Bronchial epithelial cell (primary cell): ENCODE measurements around the gene MYO9A. TPM values are rescaled to one million over a fixed set of nuclear protein-coding genes. Genes with fewer than 3 reads are reported as not detected.

ENCODE experiments used
- DNase-seq: peaks from one replicate; pipeline ENCODE4 v3.0.0-alpha.2; 2010; ENCODE audit warnings: low read depth
- FAIRE-seq: peaks from 2 replicates; lab custom pipeline; 2011; peaks lifted over from hg19 to GRCh38; lab: Jason Lieb, UNC
- H3K27me3 ChIP-seq: 2 replicates; pipeline ENCODE4 v1.5.1; 2011; ENCODE audit warnings: low read length; ENCODE audit not compliant: control insufficient read depth, insufficient read depth
- H3K36me3 ChIP-seq: 2 replicates; pipeline ENCODE4 v1.5.1; 2011; ENCODE audit warnings: low read length; ENCODE audit not compliant: control insufficient read depth, insufficient read depth
- H3K4me3 ChIP-seq: 2 replicates; pipeline ENCODE4 v1.5.1; 2011; ENCODE audit warnings: mild to moderate bottlenecking, low read depth, low read length, control low read depth
- CTCF ChIP-seq: IDR thresholded peaks from 2 replicates; pipeline ENCODE4 v1.5.1; 2011; ENCODE audit warnings: mild to moderate bottlenecking, moderate library complexity, low read length, control low read depth, inconsistent platforms; ENCODE audit not compliant: insufficient read depth, severe bottlenecking
- total RNA-seq: library from RNA; depleted of rRNA; stranded (reverse); fragments of >200 nt; gene quantifications from 2 replicates; pipeline ENCODE4 v1.2.1, GENCODE V29; 2014

MYO9A gene
- total RNA-seq, 1 donor from 2014 or later: 29.7 TPM

- no peak for TF ChIP-seq CTCF
- H3K4me3 ChIP-seq: no peak overlapping the region
- H3K36me3 ChIP-seq: no peaks in the 10 kb centered on the region
- DNase-seq: peak; percentile 89
- no peak for FAIRE-seq
- H3K27me3 ChIP-seq: no peaks in the 10 kb centered on the region
These were observed 325.4 kb downstream of the MYO9A start for GRCh38 chr15:71792521-71792920.

GRCh38 chr15:71791975-71792374 is 326.0 kb downstream of the MYO9A start:
- no peak for TF ChIP-seq CTCF

GRCh38 chr15:71790081-71790480 is 327.9 kb downstream of the MYO9A start:
- Histone ChIP-seq H3K36me3 (no peaks in the 10 kb centered on the region), H3K27me3 (no peaks in the 10 kb centered on the region), H3K4me3 (no peak overlapping the region)
- no peak for TF ChIP-seq CTCF
- FAIRE-seq (no peak), DNase-seq (peak; percentile 82)

More at GRCh38 chr15:71791975-71792374, 326.0 kb downstream of the MYO9A start:
- Histone ChIP-seq H3K36me3 (no peaks in the 10 kb centered on the region), H3K27me3 (no peaks in the 10 kb centered on the region), H3K4me3 (no peak overlapping the region)
- DNase-seq (no peak), FAIRE-seq (no peak)

- H3K27me3 ChIP-seq: no peaks in the 10 kb centered on the region
- no peak overlapping the region for H3K4me3 ChIP-seq
- H3K36me3 ChIP-seq: no peaks in the 10 kb centered on the region
- FAIRE-seq: peak; percentile 85
- no peak for DNase-seq
- no peak for TF ChIP-seq CTCF
These were observed 328.3 kb downstream of the MYO9A start for GRCh38 chr15:71789616-71790015.

- no peak for TF ChIP-seq CTCF
- Histone ChIP-seq H3K4me3 (no peak overlapping the region), H3K27me3 (no peaks in the 10 kb centered on the region), H3K36me3 (no peaks in the 10 kb centered on the region)
- no peak for FAIRE-seq
- DNase-seq: no peak
These were observed 329.0 kb downstream of the MYO9A start for GRCh38 chr15:71788646-71789579.
